Kidney (tissue), 14 donors: ENCODE results near the gene TRNT1. TPM values are rescaled to one million over a fixed set of nuclear protein-coding genes. Genes with fewer than 3 reads are reported as not detected.
A peak's percentile ranks its signal among the peaks of the same experiment; 100 is the strongest.

Experiments used
- DNase-seq, 5 donors: peaks; one replicate each; pipeline ENCODE4 v3.0.0-alpha.2; 2013 to 2020
- FAIRE-seq: peaks from 2 replicates; lab custom pipeline; 2012; peaks lifted over from hg19 to GRCh38; lab: Jason Lieb, UNC
- H3K27ac ChIP-seq, 2 donors: one replicate each; pipeline ENCODE4 v1.7.0; 2013; ENCODE audit warnings: low read depth in 2 of 2, low read length in 2 of 2, inconsistent platforms in 1 of 2
- H3K27me3 ChIP-seq: one replicate; pipeline ENCODE4 v1.7.1; 2013; ENCODE audit warnings: low read length, inconsistent platforms; ENCODE audit not compliant: control insufficient read depth, insufficient read depth
- H3K36me3 ChIP-seq, 3 donors: one replicate each; pipeline versions ENCODE4 v1.7.0 to v1.7.1; 2013; ENCODE audit warnings: low read length in 3 of 3, control low read depth in 1 of 3, inconsistent platforms in 1 of 3; ENCODE audit not compliant: insufficient read depth in 3 of 3, control insufficient read depth in 2 of 3
- H3K4me1 ChIP-seq, 3 donors: one replicate each; pipeline versions ENCODE4 v1.7.0 to v1.7.1; 2013; ENCODE audit warnings: low read length in 3 of 3, inconsistent platforms in 1 of 3, low read depth in 1 of 3; ENCODE audit not compliant: control insufficient read depth in 2 of 3, insufficient read depth in 2 of 3
- H3K4me3 ChIP-seq, 3 donors: one replicate each; pipeline versions ENCODE4 v1.7.0 to v1.8.1; 2013; ENCODE audit warnings: low read length in 3 of 3, control low read depth in 1 of 3, inconsistent platforms in 1 of 3
- H3K9ac ChIP-seq, 3 donors: one replicate each; pipeline versions ENCODE4 v1.7.0 to v1.7.1; 2013; ENCODE audit warnings: low read length in 3 of 3, control low read depth in 1 of 3, inconsistent platforms in 1 of 3
- H3K9me3 ChIP-seq, 3 donors: one replicate each; pipeline versions ENCODE4 v1.7.0 to v1.7.1; 2013; ENCODE audit warnings: low read length in 3 of 3, control low read depth in 1 of 3, inconsistent platforms in 1 of 3; ENCODE audit not compliant: control insufficient read depth in 2 of 3, insufficient read depth in 1 of 3
- CTCF ChIP-seq: IDR thresholded peaks from 3 replicates; pipeline ENCODE4 v1.5.1; 2012; ENCODE audit warnings: mild to moderate bottlenecking, moderate library complexity, borderline replicate concordance; ENCODE audit not compliant: insufficient read depth; ENCODE audit errors: extremely low read depth
- intact Hi-C: fragments of 100-400 bp; cut with DNase I; formaldehyde crosslinking; loops from one replicate; pipeline ENCODE4 v1.11.1; 2022
- polyA plus RNA-seq: library from polyadenylated mRNA; stranded (reverse); fragments of 350-450 nt; fragmentation: Illumina TruSeq; extraction: RNeasy Lipid Tissue Mini Kit (QIAGEN cat#74804); gene quantifications from one replicate; pipeline ENCODE4 v1.2.3, GENCODE V29; 2014; ENCODE audit warnings: low read depth, low replicate concordance; ENCODE audit not compliant: insufficient read depth
- total RNA-seq: library from RNA; stranded (reverse); fragmentation: NEBNext Ultra II Directional; extraction: Animal tissue kit (Norgen Biotek cat#: 25700); gene quantifications from one replicate; pipeline ENCODE4 v1.2.1, GENCODE V29; 2021
- donor health status: control.
- donor health status: control.
- donor health status: control.
- donor health status: control.
- donor health status: control.
- donor health status: DM: yes; HTN: yes; CAD: no.
- donor health status: Normal renal cell carcinoma (clear cell type).

Gene TRNT1
- total and polyA plus RNA-seq, 2 donors from 2014 or later: 17.5 to 27.3 TPM

- Histone ChIP-seq H3K4me1 (peaks cover 0 to 10% (median 0%) of the 10 kb centered on the region in 3 donors), H3K9ac (peak within 1 kb of the TSS; percentile 63 to 95 (median 90)), H3K27ac (peak within 1 kb of the TSS; percentile 58 to 65), H3K27me3 (no peaks in the 10 kb centered on the region), H3K9me3 (no peaks in the 10 kb centered on the region), H3K36me3 (no peaks in the 10 kb centered on the region), H3K4me3 (peak within 1 kb of the TSS; percentile 86 to 100 (median 99))
- peak; percentile 96 for TF ChIP-seq CTCF
- no peak for FAIRE-seq
- intact Hi-C loops: no loop called here
- peak; percentile 87 to 96 (median 91) for DNase-seq
These were observed 52.8 kb downstream of the TRNT1 start, which contains the start of gene CRBN for GRCh38 chr3:3179407-3180094. CRBN (minus strand) TSS chr3:3179691; CDS start chr3:3179687, 4 bp downstream.

- no peak overlapping the region for H3K9ac ChIP-seq
- H3K27ac ChIP-seq: no peak overlapping the region
- intact Hi-C loops: no loop called here
- DNase-seq (no peak), FAIRE-seq (no peak)
- H3K4me3 ChIP-seq: no peak overlapping the region
- H3K36me3 ChIP-seq: no peaks in the 10 kb centered on the region
- peaks cover 0 to 10% (median 0%) of the 10 kb centered on the region in 3 donors for H3K4me1 ChIP-seq
- no peaks in the 10 kb centered on the region for H3K27me3 ChIP-seq
- no peak for TF ChIP-seq CTCF
- H3K9me3 ChIP-seq: no peaks in the 10 kb centered on the region
These were observed 53.7 kb downstream of the TRNT1 start for GRCh38 chr3:3180456-3180855.

DNA sequence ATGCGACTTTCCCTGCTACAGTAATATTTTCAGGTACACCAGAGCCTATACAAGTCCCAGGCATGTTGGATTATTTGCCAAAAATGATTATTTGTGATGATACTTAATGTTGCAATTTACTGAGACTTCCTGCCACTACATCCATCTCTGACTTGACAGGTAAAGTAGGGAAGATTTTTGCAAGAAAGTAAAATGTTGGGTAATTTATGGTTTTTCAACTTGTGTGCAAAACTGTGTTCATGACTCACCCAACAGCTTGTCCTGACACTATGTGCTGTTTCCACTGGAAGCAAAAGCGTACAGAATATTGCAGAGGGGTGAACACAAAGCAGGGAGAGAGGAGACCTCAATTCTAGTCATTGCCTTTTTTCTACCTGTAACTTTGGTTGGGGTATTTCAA lies 58.1 kb downstream of the TRNT1 start:
- intact Hi-C loops: no loop called here
- Histone ChIP-seq H3K27me3 (no peaks in the 10 kb centered on the region), H3K9ac (no peak overlapping the region), H3K4me3 (no peak overlapping the region), H3K36me3 (no peaks in the 10 kb centered on the region), H3K9me3 (peaks cover 0 to 4% (median 0%) of the 10 kb centered on the region in 3 donors), H3K27ac (no peak overlapping the region), H3K4me1 (peaks cover 0 to under 1% (median 0%) of the 10 kb centered on the region in 3 donors)
- FAIRE-seq: no peak
- no peak for TF ChIP-seq CTCF
- DNase-seq: no peak
